GOT3 (cell line): ENCODE results near the gene SLC17A2.

ENCODE experiments used
- DNase-seq: peaks from one replicate; lab custom pipeline; 2025; ENCODE audit warnings: mixed read lengths; lab: John Stamatoyannopoulos, UW

Gene SLC17A2, protein sequence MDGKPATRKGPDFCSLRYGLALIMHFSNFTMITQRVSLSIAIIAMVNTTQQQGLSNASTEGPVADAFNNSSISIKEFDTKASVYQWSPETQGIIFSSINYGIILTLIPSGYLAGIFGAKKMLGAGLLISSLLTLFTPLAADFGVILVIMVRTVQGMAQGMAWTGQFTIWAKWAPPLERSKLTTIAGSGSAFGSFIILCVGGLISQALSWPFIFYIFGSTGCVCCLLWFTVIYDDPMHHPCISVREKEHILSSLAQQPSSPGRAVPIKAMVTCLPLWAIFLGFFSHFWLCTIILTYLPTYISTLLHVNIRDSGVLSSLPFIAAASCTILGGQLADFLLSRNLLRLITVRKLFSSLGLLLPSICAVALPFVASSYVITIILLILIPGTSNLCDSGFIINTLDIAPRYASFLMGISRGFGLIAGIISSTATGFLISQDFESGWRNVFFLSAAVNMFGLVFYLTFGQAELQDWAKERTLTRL

DNA sequence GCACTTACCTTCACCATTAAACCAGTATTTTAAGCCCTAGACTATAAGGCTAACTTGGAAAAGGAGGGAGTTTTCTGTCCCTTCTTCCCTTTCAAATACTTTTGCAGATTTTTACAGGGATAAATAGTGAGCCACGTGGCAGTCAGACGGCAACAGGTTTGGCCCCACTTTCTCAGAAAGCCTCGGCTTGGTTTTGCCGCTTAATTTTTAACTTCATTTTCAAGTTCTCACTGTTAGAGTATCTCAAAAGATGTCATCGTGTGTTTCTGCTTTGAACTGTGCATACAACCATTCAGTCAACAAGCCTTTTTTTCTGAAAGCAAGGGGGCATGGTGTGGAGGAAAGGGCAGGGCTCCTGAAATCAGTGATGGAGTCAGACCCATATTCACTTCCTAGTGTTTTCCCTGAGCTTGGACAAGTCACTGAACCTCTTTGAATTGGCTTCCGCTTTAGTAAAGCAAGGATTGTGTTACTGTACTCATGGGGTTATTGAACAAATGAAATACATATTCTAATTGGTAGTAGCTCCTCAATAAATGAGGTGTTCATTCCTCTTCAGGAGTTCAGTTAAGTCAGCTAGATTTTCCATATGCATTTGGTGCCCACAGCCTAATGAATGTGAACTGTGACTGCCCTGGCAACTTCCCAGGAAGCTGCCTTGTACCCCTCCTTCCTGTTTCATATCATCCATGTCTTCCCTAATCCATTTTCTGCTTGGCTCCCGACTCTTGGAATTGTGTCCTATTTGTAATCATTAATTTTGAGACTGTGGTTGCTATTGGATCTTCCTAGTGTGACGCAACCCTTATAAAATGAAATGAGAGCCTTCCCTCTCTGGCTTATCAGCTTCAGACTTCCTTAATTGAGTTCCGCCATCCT, at the start of gene SLC17A2:
TSS of gene SLC17A2 (minus strand) at position 160 of the 879 bp plus-strand sequence. CDS start 4,895 bp downstream, outside the sequence.
- DNase-seq = no peak

DNA sequence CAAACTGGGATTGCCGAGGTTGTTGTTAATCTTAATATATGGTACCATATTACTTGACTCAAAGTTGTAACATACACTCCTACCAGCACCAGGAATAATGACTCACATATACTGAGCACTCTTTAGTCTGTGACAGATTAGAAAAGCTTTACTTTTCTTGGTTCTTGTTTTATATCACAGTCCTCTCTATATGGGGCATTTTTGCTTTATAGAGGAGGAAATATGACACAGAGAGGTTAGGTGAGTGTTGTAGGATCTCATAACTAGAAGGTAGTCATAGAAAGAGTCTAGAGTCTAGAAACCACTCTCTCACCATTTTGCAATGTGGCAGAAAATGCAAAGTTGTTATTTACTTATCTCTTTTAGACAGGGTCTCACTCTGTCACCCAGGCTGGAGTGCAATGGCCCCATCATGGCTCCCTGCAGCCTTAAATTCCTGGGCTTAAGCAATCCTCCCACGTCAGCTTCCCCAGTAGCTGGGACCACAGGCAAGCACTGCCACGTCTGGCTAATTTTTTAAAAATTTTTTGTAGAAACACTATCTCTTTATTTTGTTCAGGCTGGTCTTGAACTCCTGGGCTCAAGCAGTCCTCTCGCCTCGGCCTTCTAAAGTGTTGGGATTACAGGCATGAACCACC, 45.6 kb upstream of the SLC17A2 start:
- DNase-seq = no peak

DNA sequence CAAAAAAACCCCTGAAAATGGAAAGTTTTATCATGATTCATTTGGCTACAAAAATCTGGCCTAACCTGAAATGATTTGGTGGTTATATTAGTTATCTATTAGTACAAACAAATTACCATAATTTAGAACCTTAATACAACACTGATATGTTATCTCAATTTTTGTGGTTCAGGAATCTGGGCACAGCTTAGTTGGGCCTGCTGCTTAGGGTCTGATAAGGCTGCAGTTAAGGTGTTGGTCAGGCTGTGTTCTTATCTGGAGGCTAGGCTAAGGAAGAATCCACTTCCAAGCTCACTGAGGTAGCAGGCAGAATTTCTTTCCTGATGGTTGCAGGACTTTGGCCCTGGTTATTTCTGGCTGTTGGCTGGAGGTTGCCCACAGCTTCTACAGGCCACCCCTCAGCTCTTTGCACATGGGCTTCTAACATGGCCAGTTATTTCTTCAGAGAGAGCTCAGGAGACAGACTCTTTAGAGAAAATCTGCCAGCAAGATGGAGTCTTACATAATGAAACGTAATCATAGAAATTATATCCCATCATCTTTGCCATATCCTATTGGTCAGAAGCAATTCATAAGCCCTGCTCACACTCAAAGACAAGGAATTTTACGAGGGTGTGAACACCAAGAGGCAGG, 43.5 kb upstream of the SLC17A2 start:
- no peak for DNase-seq

DNA sequence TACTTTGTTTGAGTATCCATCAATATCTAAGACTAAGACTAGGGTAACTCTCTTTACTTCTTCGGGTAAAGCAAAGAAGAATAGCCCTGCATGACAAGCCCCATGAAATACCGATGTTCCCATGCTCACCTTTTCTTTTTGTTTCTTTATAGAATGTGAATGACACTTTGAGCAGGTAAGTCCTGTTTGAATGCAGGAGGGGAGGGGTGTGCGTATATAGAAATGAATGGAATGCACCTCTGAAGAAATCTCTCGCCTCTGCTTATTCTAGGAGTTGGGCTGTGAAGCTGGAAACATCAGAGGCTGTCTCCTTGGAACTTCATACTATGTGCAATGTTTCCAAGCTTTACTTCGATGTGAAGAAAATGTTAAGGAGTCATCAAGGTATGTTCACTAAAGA, 42.4 kb upstream of the SLC17A2 start:
- DNase-seq = no peak

DNA sequence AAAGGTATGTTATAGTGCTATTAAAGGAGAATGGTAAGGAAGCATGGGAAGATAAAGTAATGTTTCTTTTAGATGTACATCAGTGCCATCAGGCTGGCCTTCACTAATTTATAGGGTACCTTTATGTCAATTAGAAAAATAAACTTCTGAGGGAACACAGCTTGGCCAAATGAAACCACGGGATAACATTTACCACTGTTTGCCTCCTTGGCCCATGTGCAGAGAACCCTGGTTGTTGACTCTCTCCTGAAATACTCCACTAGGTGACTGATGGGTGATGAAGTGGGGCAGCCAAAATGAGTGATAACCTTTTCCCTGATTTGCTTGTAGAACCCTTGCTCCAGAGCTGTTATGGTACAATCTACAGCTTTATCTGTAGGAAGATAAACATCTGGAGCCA, 41.6 kb upstream of the SLC17A2 start:
- DNase-seq = no peak

DNA sequence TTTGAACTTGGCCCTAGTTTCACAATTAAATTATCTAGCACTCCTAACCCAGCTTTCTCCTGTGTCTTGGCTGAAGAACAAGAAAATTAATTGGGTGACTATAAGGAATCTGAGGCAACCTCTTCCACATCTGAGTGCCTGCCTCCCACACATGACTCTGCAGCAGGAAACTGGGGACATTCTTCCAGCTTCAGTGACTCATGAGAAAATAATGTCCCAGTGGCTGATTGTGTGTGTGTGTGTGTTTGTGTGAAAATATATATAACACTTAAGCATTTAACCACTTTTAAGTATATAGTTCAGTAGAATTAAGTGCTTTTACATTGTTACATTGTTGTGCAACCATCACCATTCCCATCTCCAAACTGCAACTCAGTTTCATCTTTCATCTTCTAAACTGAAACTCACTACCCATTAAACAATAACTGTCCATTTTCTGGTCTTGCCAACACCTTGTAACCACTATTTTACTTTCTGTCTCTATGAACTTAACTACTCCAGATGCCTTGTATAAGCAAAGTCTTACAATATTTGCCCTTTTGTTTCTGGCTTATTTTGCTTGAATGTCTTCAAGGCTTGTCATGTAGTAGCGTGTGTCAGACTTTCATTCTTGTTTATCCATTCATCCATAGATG, 40.8 kb upstream of the SLC17A2 start:
- no peak for DNase-seq

DNA sequence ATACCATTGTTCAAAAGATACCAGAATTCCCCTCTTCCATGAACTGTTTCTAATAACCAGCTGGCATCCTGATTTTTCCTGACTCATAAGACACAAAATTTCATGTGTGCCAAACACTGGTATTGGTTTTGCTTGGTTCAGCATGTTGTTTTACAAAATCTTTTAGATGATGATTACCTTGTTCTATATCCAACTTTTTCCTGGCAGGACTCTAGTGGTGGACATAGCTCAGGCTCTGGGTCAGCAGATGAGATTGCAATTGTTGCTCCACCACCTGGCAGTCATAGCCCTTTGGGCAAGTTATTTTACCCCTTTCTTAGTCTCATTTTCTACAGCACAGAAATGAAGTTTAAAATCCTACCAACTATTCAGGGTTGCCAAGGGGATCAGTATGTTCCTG, 38.3 kb upstream of the SLC17A2 start:
- no peak for DNase-seq

DNA sequence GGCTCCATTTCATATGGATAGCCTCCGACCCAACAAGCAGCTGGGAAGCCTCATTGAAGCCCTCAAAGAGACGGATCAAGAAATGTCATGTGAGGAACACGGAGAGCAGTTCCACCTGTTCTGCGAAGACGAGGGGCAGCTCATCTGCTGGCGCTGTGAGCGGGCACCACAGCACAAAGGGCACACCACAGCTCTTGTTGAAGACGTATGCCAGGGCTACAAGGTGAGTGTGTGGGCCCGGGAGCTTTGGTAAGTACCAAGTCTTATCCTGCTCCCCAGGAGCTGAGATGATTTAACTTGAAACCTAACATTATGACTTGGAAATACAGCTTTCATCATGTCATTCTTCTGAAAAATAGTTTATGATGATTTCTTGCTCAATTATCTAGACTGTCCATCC, 36.2 kb upstream of the SLC17A2 start:
- DNase-seq = no peak

DNA sequence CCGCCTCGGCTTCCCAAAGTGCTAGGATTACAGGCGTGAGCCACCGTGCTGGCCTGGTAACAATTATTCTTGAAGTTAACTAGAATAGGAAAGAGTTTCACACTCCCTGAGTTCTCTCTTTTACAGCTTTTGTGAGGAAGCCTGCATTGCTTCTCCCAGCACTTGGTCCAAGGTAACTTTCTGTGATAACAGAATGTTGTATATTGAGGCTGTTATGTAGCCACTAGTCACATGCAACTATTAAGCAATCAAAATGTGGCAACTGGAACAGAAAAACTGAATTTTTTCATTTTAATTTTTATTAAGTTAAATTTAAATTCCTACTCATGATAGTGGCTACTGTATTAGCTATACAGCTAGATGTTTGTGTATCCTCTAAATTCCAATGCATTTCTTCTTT, 34.6 kb upstream of the SLC17A2 start:
- no peak for DNase-seq

DNA sequence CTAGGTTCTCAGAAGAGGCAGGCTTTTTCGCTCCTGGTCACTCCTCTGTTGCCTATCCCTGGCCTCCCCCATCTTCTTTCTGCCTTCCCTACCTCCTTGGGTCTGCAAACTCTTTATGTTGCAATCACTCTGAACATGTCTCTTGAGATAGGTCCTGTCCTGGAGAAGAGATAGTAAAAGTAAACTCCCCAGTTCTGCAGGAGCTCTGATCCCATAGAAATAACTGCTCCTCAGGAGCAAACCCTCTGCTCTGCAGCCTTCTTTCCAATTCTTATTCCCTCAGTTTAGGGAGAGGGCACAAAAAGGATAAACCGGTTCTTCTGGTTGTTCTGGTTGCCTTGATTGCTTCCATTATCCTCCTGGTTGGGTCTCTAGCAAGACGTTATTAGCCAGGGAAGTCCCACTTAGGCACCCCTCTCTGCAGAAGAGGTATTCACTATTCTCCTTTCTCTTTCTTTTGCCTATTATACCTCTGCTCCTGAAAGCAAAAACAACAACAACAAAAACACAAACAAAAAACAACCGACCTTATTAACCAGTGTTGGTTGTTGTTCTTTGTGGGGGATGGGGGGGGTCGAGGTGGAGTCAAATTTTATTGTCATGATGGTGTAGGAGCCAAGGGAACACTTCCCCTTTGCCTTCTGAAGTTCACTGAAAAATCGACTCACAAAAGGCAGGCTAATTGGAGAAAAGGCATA, 33.1 kb upstream of the SLC17A2 start:
- no peak for DNase-seq

DNA sequence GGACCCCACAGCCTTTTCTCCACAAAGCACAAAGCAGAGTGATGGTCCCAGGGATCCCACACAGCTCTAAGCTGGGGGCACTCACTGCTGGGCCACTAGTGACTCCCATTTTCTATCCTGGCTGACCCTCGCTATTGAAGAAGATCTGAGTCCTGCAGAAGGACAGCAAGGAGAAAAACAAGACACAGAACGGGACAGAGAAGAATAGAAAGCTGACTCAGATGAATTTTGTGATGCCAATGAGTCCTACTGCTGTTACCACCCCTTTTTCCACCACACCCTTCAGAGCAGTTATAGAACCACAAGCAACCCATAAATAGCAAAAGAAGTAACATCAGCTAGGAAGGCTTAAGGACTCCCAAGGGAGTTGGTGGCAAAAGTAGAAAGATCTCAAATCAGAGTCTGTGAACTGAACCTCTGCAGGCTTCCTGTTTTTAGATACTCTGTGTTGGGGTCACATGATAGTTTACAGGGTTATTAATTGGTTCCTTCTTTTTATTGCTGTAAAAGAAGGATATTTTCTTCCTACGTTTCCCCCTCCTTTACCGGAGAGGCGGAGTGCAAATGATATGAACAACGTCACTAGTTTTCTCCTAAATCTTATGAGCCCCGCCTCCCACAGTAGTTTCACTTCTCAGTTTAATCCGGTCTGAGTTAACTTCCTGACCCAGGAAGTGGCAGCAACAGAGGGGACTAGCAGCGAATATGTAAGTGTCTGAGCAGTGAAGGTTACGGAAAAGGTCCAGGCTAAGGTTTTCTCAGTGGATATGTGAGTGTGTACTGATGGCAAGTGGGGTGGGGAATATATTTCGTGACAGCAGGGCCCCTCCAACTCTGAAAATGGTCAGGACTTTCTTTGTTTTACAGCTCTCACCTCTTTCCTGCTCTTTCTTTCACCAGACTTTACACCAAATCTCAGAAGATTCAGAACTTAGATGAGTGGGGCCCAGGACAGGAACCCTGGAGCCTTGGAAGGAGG, 31.9 kb upstream of the SLC17A2 start, which contains the start of gene TRIM38:
TSS of gene TRIM38 (plus strand) at position 654 of the 979 bp plus-strand sequence. CDS start 3,721 bp downstream, outside the sequence.
- DNase-seq = peak; percentile 33

DNA sequence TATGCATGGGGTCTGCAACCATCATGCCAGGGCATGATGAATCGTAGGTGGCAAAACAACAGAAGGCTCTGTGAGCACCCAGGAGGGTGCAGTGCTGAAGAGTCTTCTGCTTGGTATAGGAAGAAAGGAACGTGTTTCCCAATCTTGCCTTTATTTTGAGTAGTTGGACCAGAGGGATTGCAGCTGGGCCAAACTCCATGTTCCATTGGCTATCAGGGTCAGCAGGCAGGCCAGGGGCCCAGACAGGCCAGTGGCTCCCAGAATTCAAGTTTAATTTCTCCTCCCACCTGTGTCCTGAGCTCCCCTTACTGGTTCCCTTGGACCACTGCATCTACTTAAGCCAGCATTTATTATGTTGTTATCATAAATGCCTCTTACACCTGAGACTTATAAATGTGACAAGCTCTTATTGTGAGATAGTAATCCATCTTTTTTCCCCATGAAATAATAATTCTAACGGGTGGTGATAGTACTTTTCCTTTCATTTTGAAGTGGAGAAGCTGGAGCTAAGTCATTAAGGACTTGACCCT, 31.2 kb upstream of the SLC17A2 start:
- DNase-seq = no peak

DNA sequence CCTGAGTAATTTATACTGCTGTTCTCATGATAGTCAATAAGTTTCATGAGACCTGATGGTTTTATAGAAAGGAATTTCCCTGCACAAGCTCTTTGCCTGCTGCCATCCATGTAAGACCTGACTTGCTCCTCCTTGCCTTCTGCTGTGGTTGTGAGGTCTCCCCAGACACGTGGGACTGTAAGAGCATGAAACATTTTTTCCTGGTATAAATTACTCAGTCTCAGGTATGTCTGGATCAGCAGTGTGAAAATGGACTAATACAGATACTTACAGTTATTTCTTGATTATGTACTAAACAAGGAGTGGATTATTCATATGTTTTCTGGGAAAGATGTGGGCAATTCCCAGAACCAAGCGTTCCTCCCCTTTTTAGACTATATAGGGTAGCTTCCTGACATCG, 30.2 kb upstream of the SLC17A2 start:
- DNase-seq = no peak

DNA sequence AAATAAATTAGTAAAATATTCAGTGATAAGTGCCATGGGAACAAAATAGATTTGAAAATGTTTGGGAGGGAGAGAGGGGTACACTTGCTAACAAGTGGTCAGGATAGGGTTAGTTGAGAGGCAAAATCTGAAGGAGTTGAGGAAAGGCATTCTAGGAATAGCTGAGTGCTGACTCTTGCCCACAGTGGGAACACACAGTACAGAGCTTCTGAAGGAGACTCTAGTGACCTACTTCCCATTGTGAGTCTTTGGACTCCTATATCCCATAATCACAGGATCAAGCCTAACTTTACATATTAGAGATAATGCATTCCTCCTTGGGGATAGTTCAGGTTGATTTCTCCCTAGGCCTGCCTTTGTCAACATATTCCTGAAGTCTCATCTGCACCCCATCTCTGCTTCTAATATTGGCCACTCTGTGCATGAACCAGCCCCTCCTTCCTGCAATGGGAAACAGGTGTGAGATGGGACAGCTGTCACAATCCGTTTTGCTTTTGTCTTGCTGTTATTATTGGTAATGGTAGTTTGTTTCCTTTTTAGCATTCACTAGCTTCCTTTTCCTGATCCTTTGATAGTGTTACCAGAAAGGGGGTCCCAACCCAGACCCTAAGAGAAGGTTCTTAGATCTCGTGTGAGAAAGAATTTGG, 29.5 kb upstream of the SLC17A2 start:
- DNase-seq = no peak

DNA sequence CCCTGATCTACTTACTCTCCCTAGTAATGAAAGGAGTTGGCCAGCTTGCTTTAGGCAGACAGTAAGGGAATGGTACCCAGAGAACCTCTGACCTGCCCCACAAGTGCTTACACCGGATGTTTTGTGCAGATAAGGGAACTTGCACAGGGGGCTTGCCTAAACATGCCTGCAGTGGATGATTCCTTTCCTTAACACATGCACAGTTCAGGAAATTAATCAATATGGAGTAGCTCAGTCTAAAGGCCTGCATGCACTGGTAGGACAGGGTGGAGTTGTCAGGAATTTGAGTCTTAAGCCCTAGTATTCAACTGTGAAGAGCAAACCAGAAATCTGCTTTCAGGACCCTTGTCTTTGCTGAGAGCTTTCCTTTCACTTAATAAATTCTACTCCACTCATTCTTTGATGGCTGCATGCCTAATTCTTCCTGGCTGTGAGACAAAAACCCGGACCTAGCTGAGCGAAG, 28.2 kb upstream of the SLC17A2 start:
- DNase-seq = no peak

DNA sequence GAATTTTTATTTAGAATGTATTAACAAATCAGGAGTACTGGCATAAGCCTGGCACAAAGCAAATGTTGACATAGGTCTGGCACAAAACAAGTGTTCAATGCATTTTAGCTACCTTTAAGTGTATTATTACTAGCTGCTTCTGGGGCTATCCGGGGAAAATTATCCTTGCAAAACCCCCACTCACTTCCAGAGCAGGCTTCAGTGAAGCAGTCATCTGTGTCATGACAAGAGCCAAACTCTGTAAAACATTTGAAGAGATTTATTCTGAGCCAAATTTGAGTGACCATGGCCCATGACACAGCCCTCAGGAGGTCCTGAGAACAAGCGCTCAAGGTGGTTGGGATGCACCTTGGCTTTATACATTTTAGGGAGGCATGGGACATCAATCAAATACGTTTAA, 25.7 kb upstream of the SLC17A2 start:
- DNase-seq = no peak

DNA sequence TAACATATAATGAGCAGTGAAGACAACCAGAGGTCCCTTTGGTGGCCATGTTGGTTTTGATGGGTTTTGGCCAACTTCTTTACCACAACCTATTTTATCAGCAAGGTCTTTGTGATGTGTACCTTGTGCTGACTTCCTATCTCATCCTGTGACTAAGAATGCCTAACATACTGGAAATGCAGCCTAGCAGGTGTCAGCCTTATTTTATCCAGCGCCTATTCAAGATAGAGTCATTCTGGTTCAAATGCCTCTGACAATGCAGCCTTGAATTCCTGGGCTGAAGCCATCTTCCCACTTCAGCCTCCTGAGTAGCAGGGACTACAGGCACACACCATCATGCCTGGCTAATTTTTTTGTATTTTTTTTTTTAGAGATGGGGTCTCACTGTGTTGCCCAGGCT, 24.3 kb upstream of the SLC17A2 start:
- no peak for DNase-seq

DNA sequence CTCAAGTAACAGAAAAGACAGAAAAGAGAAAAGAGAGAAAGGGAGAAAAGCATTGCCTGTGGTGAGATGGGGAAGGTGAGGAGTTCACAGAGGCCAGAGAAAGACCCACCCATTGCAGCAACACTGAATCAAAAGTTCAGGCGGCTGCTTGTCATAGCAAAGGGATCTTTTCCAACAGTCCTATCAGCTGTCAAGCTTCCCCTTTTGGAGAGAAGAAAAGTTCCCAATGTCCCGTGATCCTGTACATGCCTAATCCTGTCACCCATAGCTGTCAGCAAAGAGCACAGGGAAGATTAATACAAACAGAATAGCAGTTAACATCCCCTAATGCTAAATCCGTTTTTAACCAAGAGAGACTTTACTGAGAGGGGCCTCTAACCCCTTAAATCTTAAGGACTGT, 23.2 kb upstream of the SLC17A2 start:
- DNase-seq = no peak

DNA sequence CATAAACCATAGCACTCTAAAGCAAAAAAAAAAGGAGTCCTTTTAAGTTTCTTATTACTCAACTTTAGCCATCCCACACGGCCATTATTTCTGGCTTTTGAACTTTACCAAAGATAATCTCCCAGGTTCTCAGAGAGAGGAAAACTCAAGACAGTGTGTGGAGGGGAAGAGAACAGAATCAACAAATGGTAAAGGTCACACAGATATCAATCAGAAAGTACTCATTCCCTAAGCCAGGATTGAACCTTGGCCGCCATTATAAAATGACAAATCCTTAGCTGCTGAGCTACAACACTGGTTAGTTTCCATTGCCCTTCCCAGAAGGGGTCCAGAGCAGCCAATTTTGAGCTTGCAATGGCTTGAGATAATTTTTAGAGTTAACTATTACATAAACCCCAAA, 22.0 kb upstream of the SLC17A2 start:
- no peak for DNase-seq
